Bronchial epithelial cell (primary cell): ENCODE measurements around the gene TRIM3. TPM values are rescaled to one million over a fixed set of nuclear protein-coding genes. Genes with fewer than 3 reads are reported as not detected.

ENCODE experiments used
- DNase-seq: peaks from one replicate; pipeline ENCODE4 v3.0.0-alpha.2; 2010; ENCODE audit warnings: low read depth
- FAIRE-seq: peaks from 2 replicates; lab custom pipeline; 2011; peaks lifted over from hg19 to GRCh38; lab: Jason Lieb, UNC
- H3K27me3 ChIP-seq: 2 replicates; pipeline ENCODE4 v1.5.1; 2011; ENCODE audit warnings: low read length; ENCODE audit not compliant: control insufficient read depth, insufficient read depth
- H3K36me3 ChIP-seq: 2 replicates; pipeline ENCODE4 v1.5.1; 2011; ENCODE audit warnings: low read length; ENCODE audit not compliant: control insufficient read depth, insufficient read depth
- H3K4me3 ChIP-seq: 2 replicates; pipeline ENCODE4 v1.5.1; 2011; ENCODE audit warnings: mild to moderate bottlenecking, low read depth, low read length, control low read depth
- CTCF ChIP-seq: IDR thresholded peaks from 2 replicates; pipeline ENCODE4 v1.5.1; 2011; ENCODE audit warnings: mild to moderate bottlenecking, moderate library complexity, low read length, control low read depth, inconsistent platforms; ENCODE audit not compliant: insufficient read depth, severe bottlenecking
- total RNA-seq: library from RNA; depleted of rRNA; stranded (reverse); fragments of >200 nt; gene quantifications from 2 replicates; pipeline ENCODE4 v1.2.1, GENCODE V29; 2014

Gene TRIM3
- total RNA-seq, 1 donor from 2014 or later = 7.6 TPM

GRCh38 chr11:6402561-6402981 is 71.2 kb downstream of the TRIM3 start:
- DNase-seq = no peak
- Histone ChIP-seq H3K36me3 (no peaks in the 10 kb centered on the region), H3K27me3 (peaks cover 2% of the 10 kb centered on the region), H3K4me3 (no peak overlapping the region)
- TF ChIP-seq CTCF = no peak
- FAIRE-seq = no peak

- Histone ChIP-seq H3K27me3 (peaks cover 2% of the 10 kb centered on the region), H3K36me3 (no peaks in the 10 kb centered on the region), H3K4me3 (no peak overlapping the region)
- DNase-seq = no peak
- no peak for TF ChIP-seq CTCF
- no peak for FAIRE-seq
These were observed 71.7 kb downstream of the TRIM3 start for GRCh38 chr11:6402061-6402470.

GRCh38 chr11:6401464-6401863 is 72.3 kb downstream of the TRIM3 start:
- FAIRE-seq = no peak

GRCh38 chr11:6400431-6401345 is 73.1 kb downstream of the TRIM3 start:
- FAIRE-seq (no peak), DNase-seq (no peak)
- no peak for TF ChIP-seq CTCF
- Histone ChIP-seq H3K27me3 (peaks cover 2% of the 10 kb centered on the region), H3K4me3 (no peak overlapping the region), H3K36me3 (no peaks in the 10 kb centered on the region)

More at GRCh38 chr11:6401464-6401863, 72.3 kb downstream of the TRIM3 start:
- Histone ChIP-seq H3K27me3 (peaks cover 2% of the 10 kb centered on the region), H3K4me3 (no peak overlapping the region), H3K36me3 (no peaks in the 10 kb centered on the region)
- DNase-seq = no peak
- TF ChIP-seq CTCF = no peak

Other genes with a start within 250 kb of the TRIM3 start
- gene FHIP1B, start 239.3 kb downstream of the TRIM3 start, total RNA-seq = 7.4 and 10.4 TPM in 2 replicates
- gene CNGA4, start 234.9 kb downstream of the TRIM3 start, total RNA-seq = 0.26 TPM in 1 of 2 replicates, not detected in the other
- gene CCKBR, start 214.1 kb downstream of the TRIM3 start, total RNA-seq = not detected in 2 replicates
- 35.0 and 41.6 TPM in 2 replicates for gene CAVIN3, start 153.4 kb downstream of the TRIM3 start, total RNA-seq
- 1.1 and 3.2 TPM in 2 replicates for gene SMPD1, start 83.5 kb downstream of the TRIM3 start, total RNA-seq
- gene APBB1, start 54.8 kb downstream of the TRIM3 start, total RNA-seq = 1.7 and 1.8 TPM in 2 replicates
- gene HPX, start 33.0 kb downstream of the TRIM3 start, total RNA-seq = 0.26 and 0.51 TPM in 2 replicates
- gene ARFIP2, start 7.4 kb upstream of the TRIM3 start, total RNA-seq = 59.3 and 72.7 TPM in 2 replicates
- 39.5 and 42.1 TPM in 2 replicates for gene TIMM10B, start 7.6 kb upstream of the TRIM3 start, total RNA-seq
- 4.5 and 8.2 TPM in 2 replicates for gene DNHD1, start 23.3 kb upstream of the TRIM3 start, total RNA-seq
- 10.3 and 10.5 TPM in 2 replicates for gene RRP8, start 129.7 kb upstream of the TRIM3 start, total RNA-seq
- gene ILK, start 129.8 kb upstream of the TRIM3 start, total RNA-seq = 47.0 and 70.3 TPM in 2 replicates
- gene TAF10, start 138.3 kb upstream of the TRIM3 start, total RNA-seq = 43.2 and 70.2 TPM in 2 replicates
- 23.7 and 40.8 TPM in 2 replicates for gene TPP1, start 145.5 kb upstream of the TRIM3 start, total RNA-seq
- gene DCHS1, start 181.9 kb upstream of the TRIM3 start, total RNA-seq = 0.26 TPM in 2 replicates
- 44.5 and 63.7 TPM in 2 replicates for gene MRPL17, start 209.4 kb upstream of the TRIM3 start, total RNA-seq